C4-2B (cell line): Measurements from ENCODE around the gene KIF25.

ENCODE experiments used
- CTCF ChIP-seq: fragments of 450-650 bp; conservative IDR thresholded peaks from 2 replicates; pipeline ENCODE4 v1.5.1; 2017; ENCODE audit warnings: mild to moderate bottlenecking
- ZFX ChIP-seq: fragments of 450-650 bp; IDR thresholded peaks from 2 replicates; pipeline ENCODE4 v1.6.1; 2017

- no peak for TF ChIP-seq CTCF
- no peak for TF ChIP-seq ZFX
Measured at GRCh38 chr6:168087436-168088160, 90.1 kb downstream of the KIF25 start.
